Measurements from ENCODE around the gene NDUFA11.

NDUFA11 gene

DNA sequence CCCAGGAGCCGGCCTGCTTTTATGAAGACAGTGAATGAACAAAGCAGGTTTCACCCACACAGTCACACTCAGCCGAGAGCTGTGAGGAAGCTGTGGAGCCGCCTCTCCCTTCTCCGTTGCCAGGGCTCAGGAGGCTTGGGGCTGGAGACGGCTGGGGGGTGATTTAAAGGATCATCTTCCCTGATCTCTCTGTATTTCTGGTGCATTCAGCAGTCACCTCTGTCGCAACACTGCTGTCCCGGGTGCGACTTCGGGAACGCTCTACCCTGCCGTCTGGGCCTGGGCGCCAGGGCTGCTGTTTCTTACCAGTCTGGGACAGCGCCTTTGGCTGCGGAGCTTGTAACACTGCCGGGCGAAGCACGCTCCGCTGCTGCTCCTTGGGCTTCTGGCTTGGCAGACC is 28.6 kb upstream of the NDUFA11 start:
- no peak for DNase-seq

DNA sequence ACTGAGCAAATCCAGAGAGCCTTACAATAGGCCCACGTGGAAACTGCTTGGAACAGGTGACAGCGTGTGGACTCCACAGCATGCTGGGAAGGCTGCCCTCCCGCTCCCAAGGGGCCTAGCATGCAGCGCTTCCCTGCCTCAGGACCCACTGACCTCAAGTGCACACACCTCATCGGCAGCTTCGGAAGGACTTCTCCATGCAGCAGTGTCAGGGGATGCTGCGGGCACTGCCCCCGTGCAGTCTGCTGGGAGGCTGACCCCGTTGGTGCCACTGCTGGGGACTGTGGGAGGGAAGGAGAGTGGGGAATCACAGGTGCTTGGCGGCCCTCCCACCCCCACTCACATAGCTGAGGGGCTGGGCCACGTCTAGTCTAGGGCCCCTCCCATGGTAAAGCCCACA is 27.7 kb upstream of the NDUFA11 start:
- DNase-seq = no peak

GRCh38 chr19:5929625-5930024 is 26.0 kb upstream of the NDUFA11 start:
- no peak for DNase-seq

DNA sequence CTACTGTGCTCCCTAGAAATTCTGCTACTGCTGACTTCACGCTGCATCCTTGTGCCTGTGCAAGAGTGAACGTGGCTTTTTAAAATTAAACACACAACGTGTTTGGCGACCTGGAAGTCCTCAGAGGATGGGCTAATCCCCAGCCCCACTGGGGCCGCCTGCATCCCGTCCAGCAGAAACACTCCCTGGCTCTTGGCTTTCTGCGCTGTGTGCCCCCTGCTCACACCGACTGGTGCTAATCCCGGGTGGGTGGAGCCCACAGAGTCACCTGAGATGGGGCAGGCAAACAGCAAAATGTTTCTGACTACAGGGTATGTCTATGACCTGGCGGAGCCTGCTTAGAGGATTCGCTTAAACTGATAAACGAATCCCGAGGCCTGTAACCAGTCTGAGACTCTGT is 25.6 kb upstream of the NDUFA11 start:
- no peak for DNase-seq

DNA sequence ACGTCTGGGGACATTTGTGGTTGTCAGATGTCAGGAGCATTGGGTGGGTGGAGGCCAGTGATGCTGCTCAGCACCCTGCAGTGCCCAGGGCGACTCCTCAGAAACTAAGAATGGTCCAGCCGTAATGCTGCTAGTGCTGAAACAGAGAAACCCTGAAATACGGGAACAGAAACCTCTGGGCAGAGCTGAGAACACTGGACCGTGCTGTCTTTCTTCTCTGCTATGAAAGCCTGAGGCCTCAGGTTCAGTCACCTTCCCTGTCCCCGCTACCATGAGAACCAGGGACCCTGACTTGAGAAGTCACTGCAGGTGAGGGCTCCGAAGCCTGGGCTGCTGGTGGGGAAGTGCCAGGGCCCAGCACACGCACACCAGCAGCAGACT is 23.8 kb upstream of the NDUFA11 start:
- DNase-seq = no peak

DNA sequence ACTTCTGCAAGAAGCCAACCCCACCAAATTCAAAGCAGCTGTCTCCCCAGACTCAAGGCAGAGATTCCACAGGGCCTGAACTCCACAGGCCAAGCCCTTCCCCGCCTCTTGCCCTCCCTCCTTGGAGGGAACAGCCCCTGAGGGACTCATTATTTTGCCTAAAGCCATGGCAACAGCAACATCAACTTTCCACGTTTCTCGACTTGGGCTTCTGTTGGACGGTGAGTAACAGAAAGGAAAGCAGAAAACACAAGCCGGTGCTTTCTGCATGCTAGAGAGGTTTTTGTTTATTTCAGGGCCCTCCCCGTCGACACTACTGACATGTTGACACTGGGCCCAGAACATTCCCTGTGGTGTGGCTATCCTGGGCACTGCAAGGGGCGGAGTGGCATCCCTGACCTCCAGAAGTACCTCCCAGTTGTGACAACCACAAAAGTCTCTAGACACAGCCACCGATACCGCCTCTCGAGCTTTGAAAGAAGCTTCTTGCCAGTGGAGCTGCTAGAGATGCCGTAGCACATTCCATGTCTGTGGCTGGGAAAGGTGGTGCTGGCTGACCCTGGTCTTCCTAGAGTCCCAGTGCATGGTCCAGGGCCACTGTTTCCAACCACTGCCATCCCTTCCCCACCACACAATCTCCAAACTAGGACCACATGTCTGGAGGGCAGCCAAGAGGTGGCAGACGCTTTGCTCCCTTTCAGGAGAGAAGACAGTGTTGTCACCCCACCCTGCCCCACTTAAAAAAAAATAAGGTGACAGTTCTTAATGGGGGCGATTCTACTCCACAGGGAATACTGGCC is 23.3 kb upstream of the NDUFA11 start:
- no peak for DNase-seq

DNA sequence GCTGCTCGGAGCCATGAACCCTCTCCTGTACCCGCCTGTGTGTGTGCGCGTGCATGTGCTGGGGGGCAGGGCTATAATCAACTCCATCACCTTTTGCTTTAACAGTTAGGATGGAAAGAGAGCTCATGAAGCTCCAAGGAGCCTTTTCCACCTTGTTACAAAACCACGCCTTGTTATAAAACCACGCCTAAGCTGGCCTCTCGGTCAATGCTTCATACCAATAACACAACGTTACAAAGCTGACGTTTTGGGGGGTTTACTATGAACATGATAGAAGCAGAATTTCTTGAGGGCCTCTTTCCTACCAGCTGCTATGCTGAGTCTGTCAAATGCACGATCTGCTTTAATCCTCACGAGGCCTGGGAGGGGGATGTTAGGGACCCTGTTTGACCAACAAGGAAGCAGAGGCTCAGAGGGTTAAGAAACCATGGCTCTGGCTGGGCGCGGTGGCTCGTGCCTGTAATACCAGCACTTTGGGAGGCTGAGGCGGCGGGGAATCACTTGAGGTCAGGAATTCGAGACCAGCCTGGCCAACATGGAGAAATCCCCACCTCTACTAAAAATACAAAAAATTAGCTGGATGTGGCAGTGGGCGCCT is 22.3 kb upstream of the NDUFA11 start:
- DNase-seq = no peak

- no peak for DNase-seq
Measured at GRCh38 chr19:5923356-5923755, 19.8 kb upstream of the NDUFA11 start.

- DNase-seq = no peak
Measured at GRCh38 chr19:5922161-5922545, 18.6 kb upstream of the NDUFA11 start.

GRCh38 chr19:5921516-5922160 is 18.0 kb upstream of the NDUFA11 start:
- no peak for DNase-seq

DNA sequence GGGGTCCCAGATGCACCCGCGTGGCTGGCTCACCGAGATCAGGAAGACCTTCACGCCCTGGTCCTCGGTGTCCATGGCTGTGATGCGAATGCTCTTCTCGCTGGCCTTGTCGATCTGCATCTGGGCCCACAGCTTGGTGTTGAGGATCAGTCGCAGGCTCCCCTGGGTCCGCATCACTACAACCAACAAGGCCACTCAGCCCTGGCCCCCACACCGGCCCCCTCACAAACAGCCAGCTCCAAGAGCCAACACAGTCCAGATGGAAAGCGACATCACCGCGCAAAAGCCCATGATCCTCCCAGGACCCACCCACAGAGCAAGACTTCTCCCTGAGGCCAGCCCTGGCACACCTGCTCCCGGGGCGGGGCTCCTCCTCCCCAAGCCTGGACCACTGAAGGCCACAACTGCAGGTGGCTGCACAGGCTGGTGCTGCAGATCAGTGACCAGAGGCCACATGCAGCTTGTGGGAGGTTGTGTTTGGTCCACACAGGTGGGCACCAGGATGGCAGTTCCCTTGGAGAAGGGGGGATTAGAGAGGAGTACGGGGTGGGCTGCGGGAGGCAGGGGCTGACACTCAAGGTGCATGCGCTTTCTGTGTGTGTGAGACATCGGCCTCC is 15.0 kb upstream of the NDUFA11 start:
- DNase-seq = no peak

- no peak for DNase-seq
Measured at GRCh38 chr19:5917431-5918107, 14.0 kb upstream of the NDUFA11 start.

- no peak for DNase-seq
Measured at GRCh38 chr19:5916181-5916708, 12.7 kb upstream of the NDUFA11 start.

DNA sequence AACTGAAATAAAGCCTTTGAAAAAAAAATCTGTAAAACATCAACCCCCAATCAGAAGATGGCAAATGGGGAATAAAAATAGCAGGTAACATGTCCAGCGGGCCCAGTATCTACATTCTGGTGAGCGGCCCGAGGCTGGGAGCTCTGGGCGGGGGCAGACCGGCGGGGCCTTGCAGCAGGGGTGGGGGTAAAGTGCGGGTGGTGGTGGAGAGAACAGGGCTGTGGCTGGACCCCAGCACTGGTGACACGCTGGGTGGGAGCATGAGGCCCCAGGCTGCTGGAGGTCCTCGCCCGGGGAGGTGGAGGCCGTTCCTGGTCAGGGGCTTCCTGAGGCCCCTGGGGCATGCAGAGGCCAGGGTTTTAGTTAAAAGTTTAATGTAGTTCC is 12.2 kb upstream of the NDUFA11 start:
- DNase-seq = no peak

DNA sequence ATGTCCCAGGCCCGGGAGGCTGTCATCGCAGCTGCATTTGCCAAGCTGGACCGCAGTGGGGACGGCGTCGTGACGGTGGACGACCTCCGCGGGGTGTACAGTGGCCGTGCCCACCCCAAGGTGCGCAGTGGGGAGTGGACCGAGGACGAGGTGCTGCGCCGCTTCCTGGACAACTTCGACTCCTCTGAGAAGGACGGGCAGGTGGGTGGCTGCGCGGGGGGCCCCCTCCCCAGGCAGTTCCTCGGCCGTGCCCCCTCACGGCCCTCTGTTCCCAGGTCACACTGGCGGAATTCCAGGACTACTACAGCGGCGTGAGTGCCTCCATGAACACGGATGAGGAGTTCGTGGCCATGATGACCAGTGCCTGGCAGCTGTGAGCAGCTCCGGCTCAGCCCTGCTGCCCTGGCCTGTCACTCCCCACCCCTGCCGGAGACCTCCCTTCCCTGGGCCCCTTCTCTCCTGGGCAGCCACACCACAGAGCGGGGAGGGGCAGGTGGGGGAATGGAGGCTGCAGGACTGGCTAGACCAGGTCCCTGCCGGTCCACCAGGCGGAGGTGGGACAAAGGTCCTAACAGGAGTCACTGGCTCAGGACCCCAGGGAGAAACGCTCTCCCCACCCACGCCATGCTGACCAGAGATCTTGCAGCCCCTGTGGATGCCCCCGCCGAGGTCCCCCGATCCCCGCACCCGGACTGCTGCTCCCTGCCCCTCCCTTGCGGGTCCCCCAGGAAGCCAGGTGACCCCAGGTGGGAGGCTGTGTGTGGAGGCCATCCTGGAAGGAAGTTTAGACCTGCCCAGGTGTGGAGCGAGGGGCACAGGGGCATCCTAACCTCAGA is 11.6 kb upstream of the NDUFA11 start:
- DNase-seq = no peak

- no peak for DNase-seq
Measured at GRCh38 chr19:5914358-5914774, 10.8 kb upstream of the NDUFA11 start.

DNA sequence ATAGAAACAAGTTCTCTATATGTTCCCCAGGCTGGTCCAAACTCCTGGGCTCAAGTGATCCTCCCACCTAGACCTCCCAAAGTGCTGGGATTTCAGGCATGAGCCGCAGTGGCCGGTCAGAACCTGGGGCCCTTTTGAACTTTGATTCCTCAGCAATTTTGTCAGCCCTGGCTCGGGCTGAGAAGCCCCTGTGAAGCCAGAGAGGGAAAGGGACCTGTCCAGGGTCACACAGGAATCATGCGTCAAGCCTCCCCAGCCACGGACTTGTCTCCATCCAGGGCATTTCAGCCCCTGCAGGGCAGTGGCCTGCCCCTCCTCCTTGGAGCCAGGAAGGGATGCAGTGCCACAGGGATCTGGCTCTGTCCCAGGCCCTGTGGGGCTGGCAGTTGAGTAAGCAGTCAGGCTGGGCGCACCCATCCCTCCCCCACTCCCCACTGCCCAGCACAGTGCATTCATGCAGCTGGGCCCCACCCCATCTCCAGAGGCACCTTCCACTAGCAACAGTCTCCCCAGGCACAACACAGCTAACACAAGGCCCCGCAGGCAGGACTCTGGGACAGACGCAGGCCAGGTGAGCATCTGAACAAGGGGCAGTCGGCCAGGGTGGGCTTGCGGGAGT is 10.3 kb upstream of the NDUFA11 start, which contains the start of gene CAPS:
TSS of gene CAPS (plus strand) at position 516 of the 619 bp plus-strand sequence. CDS start 153 bp downstream, outside the sequence.
- no peak for DNase-seq

GRCh38 chr19:5911366-5911765 is 7.8 kb upstream of the NDUFA11 start:
- no peak for DNase-seq

DNA sequence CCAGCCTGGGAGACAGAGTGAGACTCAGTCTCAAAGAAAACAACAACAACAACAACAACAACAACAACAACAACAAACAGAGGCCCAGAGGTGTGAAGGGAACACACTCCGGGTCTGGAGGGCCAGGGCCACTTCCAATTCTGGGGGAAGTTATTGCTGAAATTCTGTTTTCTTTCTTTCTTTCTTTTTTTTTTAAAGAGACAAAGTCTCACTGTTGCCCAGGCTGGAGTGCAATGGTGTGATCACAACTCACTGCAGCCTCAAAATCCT is 7.0 kb upstream of the NDUFA11 start:
- no peak for DNase-seq

- no peak for DNase-seq
Measured at GRCh38 chr19:5908773-5909442, 5.3 kb upstream of the NDUFA11 start.

DNA sequence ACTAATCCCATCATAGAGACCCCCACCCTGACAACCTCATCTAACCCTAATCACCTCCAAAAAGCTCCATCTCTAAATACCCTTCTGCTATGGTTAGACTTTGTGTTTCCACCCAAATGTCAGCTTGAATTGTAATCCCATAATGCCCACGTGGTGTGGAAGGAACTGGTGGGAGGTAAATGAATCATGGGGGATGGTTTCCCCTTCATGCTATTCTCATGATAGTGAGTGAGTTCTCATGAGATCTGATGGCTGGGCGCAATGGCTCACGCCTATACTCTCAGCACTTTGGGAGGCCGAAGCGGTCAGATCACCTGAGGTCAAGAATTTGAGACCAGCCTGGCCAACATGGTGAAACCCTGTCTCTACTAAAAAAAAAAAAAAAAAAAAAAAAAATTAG is 3.7 kb upstream of the NDUFA11 start:
- no peak for DNase-seq
